ENCODE results near the gene ALDH1A1.

ALDH1A1 gene

GRCh38 chr9:72896439-72896838 is 56.4 kb downstream of the ALDH1A1 start:
- H3K27me3 ChIP-seq (ENCODE audit: insufficient read depth, poor library complexity, severe bottlenecking) = no peaks in the 10 kb centered on the region
- ATAC-seq (ENCODE audit: low read depth) (no peak), DNase-seq (ENCODE audit: low spot score) (no peak)
- no peaks in the 10 kb centered on the region for H3K9me3 ChIP-seq (ENCODE audit: severe bottlenecking)
- TF ChIP-seq, protein P1, sequence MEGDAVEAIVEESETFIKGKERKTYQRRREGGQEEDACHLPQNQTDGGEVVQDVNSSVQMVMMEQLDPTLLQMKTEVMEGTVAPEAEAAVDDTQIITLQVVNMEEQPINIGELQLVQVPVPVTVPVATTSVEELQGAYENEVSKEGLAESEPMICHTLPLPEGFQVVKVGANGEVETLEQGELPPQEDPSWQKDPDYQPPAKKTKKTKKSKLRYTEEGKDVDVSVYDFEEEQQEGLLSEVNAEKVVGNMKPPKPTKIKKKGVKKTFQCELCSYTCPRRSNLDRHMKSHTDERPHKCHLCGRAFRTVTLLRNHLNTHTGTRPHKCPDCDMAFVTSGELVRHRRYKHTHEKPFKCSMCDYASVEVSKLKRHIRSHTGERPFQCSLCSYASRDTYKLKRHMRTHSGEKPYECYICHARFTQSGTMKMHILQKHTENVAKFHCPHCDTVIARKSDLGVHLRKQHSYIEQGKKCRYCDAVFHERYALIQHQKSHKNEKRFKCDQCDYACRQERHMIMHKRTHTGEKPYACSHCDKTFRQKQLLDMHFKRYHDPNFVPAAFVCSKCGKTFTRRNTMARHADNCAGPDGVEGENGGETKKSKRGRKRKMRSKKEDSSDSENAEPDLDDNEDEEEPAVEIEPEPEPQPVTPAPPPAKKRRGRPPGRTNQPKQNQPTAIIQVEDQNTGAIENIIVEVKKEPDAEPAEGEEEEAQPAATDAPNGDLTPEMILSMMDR (IDR thresholded peaks at IDR 0.05; ENCODE audit: poor library complexity, severe bottlenecking) = no peak
- H3K4me3 ChIP-seq (ENCODE audit: severe bottlenecking) = no peak overlapping the region
- no peak overlapping the region for H3K27ac ChIP-seq (ENCODE audit: poor library complexity, severe bottlenecking)
- no peaks in the 10 kb centered on the region for H3K36me3 ChIP-seq (ENCODE audit: low read depth)
- no peaks in the 10 kb centered on the region for H3K4me1 ChIP-seq (ENCODE audit: insufficient read depth, poor library complexity, severe bottlenecking)

GRCh38 chr9:72895122-72895521 is 57.7 kb downstream of the ALDH1A1 start:
- Histone ChIP-seq H3K9me3 (ENCODE audit: severe bottlenecking) (no peaks in the 10 kb centered on the region), H3K27me3 (ENCODE audit: insufficient read depth, poor library complexity, severe bottlenecking) (no peaks in the 10 kb centered on the region), H3K27ac (ENCODE audit: poor library complexity, severe bottlenecking) (no peak overlapping the region), H3K4me1 (ENCODE audit: insufficient read depth, poor library complexity, severe bottlenecking) (no peaks in the 10 kb centered on the region), H3K36me3 (ENCODE audit: low read depth) (no peaks in the 10 kb centered on the region), H3K4me3 (ENCODE audit: severe bottlenecking) (no peak overlapping the region)
- TF ChIP-seq, protein P1 (IDR thresholded peaks at IDR 0.05; ENCODE audit: poor library complexity, severe bottlenecking) = no peak
- no peak for DNase-seq (ENCODE audit: low spot score)
- no peak for ATAC-seq (ENCODE audit: low read depth)

- Histone ChIP-seq H3K27me3 (ENCODE audit: insufficient read depth, poor library complexity, severe bottlenecking) (no peaks in the 10 kb centered on the region), H3K4me3 (ENCODE audit: severe bottlenecking) (no peak overlapping the region), H3K36me3 (ENCODE audit: low read depth) (no peaks in the 10 kb centered on the region), H3K4me1 (ENCODE audit: insufficient read depth, poor library complexity, severe bottlenecking) (no peaks in the 10 kb centered on the region), H3K9me3 (ENCODE audit: severe bottlenecking) (no peaks in the 10 kb centered on the region), H3K27ac (ENCODE audit: poor library complexity, severe bottlenecking) (no peak overlapping the region)
- DNase-seq (ENCODE audit: low spot score) (no peak), ATAC-seq (ENCODE audit: low read depth) (no peak)
- TF ChIP-seq, protein P1 (IDR thresholded peaks at IDR 0.05; ENCODE audit: poor library complexity, severe bottlenecking) = no peak
These were observed 58.5 kb downstream of the ALDH1A1 start for GRCh38 chr9:72894342-72894741.

DNA sequence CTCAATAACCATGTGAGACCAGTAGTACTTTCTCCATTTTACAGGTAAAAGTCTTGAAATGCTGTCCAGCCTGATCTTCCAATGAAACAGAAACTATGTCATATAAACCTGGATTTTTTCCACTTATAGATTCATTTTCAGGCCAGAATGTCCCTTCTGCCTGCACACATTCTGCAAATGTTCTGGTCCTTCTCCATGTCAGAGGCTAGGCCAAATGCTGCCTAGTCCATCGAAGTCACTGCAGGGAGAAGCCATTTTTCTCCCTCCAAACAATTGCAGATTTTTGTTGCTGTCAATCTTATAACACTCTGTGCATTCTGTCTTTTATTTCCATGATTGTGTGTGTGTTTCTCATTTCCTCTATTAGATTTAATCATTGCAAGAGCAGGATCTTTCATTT is 59.4 kb downstream of the ALDH1A1 start:
- H3K27me3 ChIP-seq (ENCODE audit: insufficient read depth, poor library complexity, severe bottlenecking) = no peaks in the 10 kb centered on the region
- no peak overlapping the region for H3K4me3 ChIP-seq (ENCODE audit: severe bottlenecking)
- H3K4me1 ChIP-seq (ENCODE audit: insufficient read depth, poor library complexity, severe bottlenecking) = no peaks in the 10 kb centered on the region
- DNase-seq (ENCODE audit: low spot score) (no peak), ATAC-seq (ENCODE audit: low read depth) (no peak)
- no peak overlapping the region for H3K27ac ChIP-seq (ENCODE audit: poor library complexity, severe bottlenecking)
- no peaks in the 10 kb centered on the region for H3K36me3 ChIP-seq (ENCODE audit: low read depth)
- TF ChIP-seq, protein P1 (IDR thresholded peaks at IDR 0.05; ENCODE audit: poor library complexity, severe bottlenecking) = no peak
- no peaks in the 10 kb centered on the region for H3K9me3 ChIP-seq (ENCODE audit: severe bottlenecking)

DNA sequence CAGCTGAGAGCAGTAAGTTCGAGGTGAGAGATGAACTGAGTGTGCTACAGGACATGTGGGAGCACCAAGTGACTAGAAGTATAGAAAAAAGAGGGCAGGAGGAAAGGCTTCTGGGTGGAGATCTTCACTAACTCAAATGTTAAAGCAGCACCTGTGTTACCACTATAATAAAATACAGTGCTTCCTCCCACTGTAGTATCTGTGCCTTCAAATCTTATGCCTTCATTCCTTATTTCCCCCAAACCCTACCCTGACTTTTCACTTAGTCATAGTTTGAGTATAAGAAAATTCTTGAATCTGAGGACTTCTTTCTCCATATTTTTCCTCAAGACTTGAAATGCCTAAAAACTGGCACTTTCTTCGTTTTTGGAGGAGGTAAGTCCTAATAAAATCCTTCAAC is 61.8 kb downstream of the ALDH1A1 start:
- Histone ChIP-seq H3K36me3 (ENCODE audit: low read depth) (no peaks in the 10 kb centered on the region), H3K4me1 (ENCODE audit: insufficient read depth, poor library complexity, severe bottlenecking) (no peaks in the 10 kb centered on the region), H3K27ac (ENCODE audit: poor library complexity, severe bottlenecking) (no peak overlapping the region), H3K27me3 (ENCODE audit: insufficient read depth, poor library complexity, severe bottlenecking) (no peaks in the 10 kb centered on the region), H3K4me3 (ENCODE audit: severe bottlenecking) (no peak overlapping the region), H3K9me3 (ENCODE audit: severe bottlenecking) (no peaks in the 10 kb centered on the region)
- ATAC-seq (ENCODE audit: low read depth) (no peak), DNase-seq (ENCODE audit: low spot score) (no peak)
- TF ChIP-seq, protein P1 (IDR thresholded peaks at IDR 0.05; ENCODE audit: poor library complexity, severe bottlenecking) = no peak

Measured in RWPE2 (cell line).